T-helper 2 cell treated with Interferon-gamma antibody and Interleukin-4, amounts not matched to agents 5 μg/mL and 100 μg/mL, for 36 hours (primary cell): ENCODE data around the gene FBXW4.
"Not testable (repeated sequence)": the region's sequence is repeated elsewhere in the genome, so short reads cannot be mapped to it uniquely, and the experiment has no call there.

Experiments
- DNase-seq: peaks from one replicate; pipeline ENCODE4 v3.0.0; 2021; ENCODE audit warnings: low spot score
- H3K27ac Mint-ChIP-seq: one replicate; pipeline ENCODE4 v1.8.0; 2021; ENCODE audit warnings: mild to moderate bottlenecking, mixed read lengths
- H3K27me3 Mint-ChIP-seq: one replicate; pipeline ENCODE4 v1.8.0; 2021; ENCODE audit warnings: low read depth, mixed read lengths
- H3K36me3 Mint-ChIP-seq: one replicate; pipeline ENCODE4 v1.8.0; 2021; ENCODE audit warnings: low read depth, mixed read lengths
- H3K4me1 Mint-ChIP-seq: one replicate; pipeline ENCODE4 v1.8.0; 2021; ENCODE audit warnings: low read depth, mixed read lengths
- H3K4me3 Mint-ChIP-seq: one replicate; pipeline ENCODE4 v1.8.0; 2022; ENCODE audit warnings: mild to moderate bottlenecking, moderate library complexity, mixed read lengths
- H3K9me3 Mint-ChIP-seq: one replicate; pipeline ENCODE4 v1.8.0; 2021; ENCODE audit warnings: mixed read lengths

FBXW4 gene

GRCh38 chr10:101658975-101659374, 36.0 kb downstream of the FBXW4 start:
- Mint-ChIP-seq H3K36me3 (peaks cover 33% of the 10 kb centered on the region), H3K27ac (no peak overlapping the region), H3K4me1 (no peaks in the 10 kb centered on the region), H3K9me3 (no peaks in the 10 kb centered on the region), H3K4me3 (no peak overlapping the region), H3K27me3 (no peaks in the 10 kb centered on the region)
- DNase-seq, result no peak

- H3K27ac Mint-ChIP-seq, result no peak overlapping the region
- no peak overlapping the region for H3K4me3 Mint-ChIP-seq
- DNase-seq, result no peak
- no peaks in the 10 kb centered on the region for H3K27me3 Mint-ChIP-seq
- H3K4me1 Mint-ChIP-seq, result no peaks in the 10 kb centered on the region
- no peaks in the 10 kb centered on the region for H3K9me3 Mint-ChIP-seq
- peaks cover 23% of the 10 kb centered on the region for H3K36me3 Mint-ChIP-seq
Measured at GRCh38 chr10:101656890-101657289, 38.1 kb downstream of the FBXW4 start.

- Mint-ChIP-seq H3K4me1 (no peaks in the 10 kb centered on the region), H3K9me3 (no peaks in the 10 kb centered on the region), H3K36me3 (peaks cover 26% of the 10 kb centered on the region), H3K27me3 (no peaks in the 10 kb centered on the region), H3K4me3 (no peak overlapping the region), H3K27ac (no peak overlapping the region)
- no peak for DNase-seq
Measured at GRCh38 chr10:101655570-101655969, 39.4 kb downstream of the FBXW4 start.

DNA sequence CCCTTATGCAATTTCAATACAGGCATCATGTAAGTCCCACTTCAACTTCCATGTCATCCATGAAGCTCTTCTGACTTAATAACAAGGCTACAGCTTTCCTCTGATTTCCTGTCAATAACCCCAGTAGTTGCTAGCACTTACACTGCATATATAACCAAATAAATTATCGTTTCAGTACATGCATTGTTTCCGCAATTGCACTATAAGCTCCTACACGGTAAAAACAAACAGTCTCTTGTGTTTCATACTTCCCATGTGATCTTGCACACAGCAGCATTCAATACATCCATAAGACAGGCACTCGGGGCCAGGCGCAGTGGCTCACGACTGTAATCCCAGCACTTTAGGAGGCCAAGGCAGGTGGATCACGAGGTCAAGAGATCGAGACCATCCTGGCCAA, 41.4 kb downstream of the FBXW4 start:
- H3K36me3 Mint-ChIP-seq, result peaks cover 27% of the 10 kb centered on the region

GRCh38 chr10:101651336-101651735, 43.6 kb downstream of the FBXW4 start:
- no peak overlapping the region for H3K4me3 Mint-ChIP-seq
- no peaks in the 10 kb centered on the region for H3K9me3 Mint-ChIP-seq
- no peak overlapping the region for H3K27ac Mint-ChIP-seq
- no peak for DNase-seq
- H3K27me3 Mint-ChIP-seq, result no peaks in the 10 kb centered on the region
- peaks cover 20% of the 10 kb centered on the region for H3K36me3 Mint-ChIP-seq
- no peaks in the 10 kb centered on the region for H3K4me1 Mint-ChIP-seq

More for the DNA sequence above, 41.4 kb downstream of the FBXW4 start:
- no peak overlapping the region for H3K27ac Mint-ChIP-seq
- no peaks in the 10 kb centered on the region for H3K9me3 Mint-ChIP-seq
- H3K4me3 Mint-ChIP-seq, result no peak overlapping the region
- no peak for DNase-seq
- no peaks in the 10 kb centered on the region for H3K27me3 Mint-ChIP-seq
- H3K4me1 Mint-ChIP-seq, result no peaks in the 10 kb centered on the region

DNA sequence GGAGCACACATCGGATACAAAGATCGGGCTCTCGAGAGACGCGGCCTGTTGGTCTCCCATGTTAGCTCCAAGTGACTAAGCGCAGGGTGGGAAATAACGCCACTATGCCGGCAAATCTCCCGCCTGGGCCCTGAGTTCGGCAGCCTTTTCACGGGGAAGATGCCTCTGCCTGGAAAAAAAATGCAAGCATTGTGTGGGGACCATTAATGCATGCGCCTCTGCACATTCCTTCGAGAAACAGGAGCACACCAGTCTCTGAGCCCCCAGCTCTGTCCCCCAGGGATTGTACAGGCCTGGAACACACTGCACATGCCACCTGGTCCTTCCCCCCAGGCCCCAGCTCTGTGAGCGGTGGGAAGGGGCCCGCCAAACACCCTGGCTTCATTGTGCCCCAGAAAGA, 44.1 kb downstream of the FBXW4 start:
- H3K27ac Mint-ChIP-seq, result no peak overlapping the region
- DNase-seq, result no peak
- H3K27me3 Mint-ChIP-seq, result no peaks in the 10 kb centered on the region
- H3K4me3 Mint-ChIP-seq, result no peak overlapping the region
- H3K9me3 Mint-ChIP-seq, result no peaks in the 10 kb centered on the region
- H3K36me3 Mint-ChIP-seq, result peaks cover 18% of the 10 kb centered on the region
- H3K4me1 Mint-ChIP-seq, result no peaks in the 10 kb centered on the region

GRCh38 chr10:101649525-101650085, 45.4 kb downstream of the FBXW4 start:
- no peak overlapping the region for H3K27ac Mint-ChIP-seq
- H3K9me3 Mint-ChIP-seq, result no peaks in the 10 kb centered on the region
- H3K4me3 Mint-ChIP-seq, result no peak overlapping the region
- H3K27me3 Mint-ChIP-seq, result no peaks in the 10 kb centered on the region
- DNase-seq, result no peak
- peaks cover 12% of the 10 kb centered on the region for H3K36me3 Mint-ChIP-seq
- H3K4me1 Mint-ChIP-seq, result no peaks in the 10 kb centered on the region

DNA sequence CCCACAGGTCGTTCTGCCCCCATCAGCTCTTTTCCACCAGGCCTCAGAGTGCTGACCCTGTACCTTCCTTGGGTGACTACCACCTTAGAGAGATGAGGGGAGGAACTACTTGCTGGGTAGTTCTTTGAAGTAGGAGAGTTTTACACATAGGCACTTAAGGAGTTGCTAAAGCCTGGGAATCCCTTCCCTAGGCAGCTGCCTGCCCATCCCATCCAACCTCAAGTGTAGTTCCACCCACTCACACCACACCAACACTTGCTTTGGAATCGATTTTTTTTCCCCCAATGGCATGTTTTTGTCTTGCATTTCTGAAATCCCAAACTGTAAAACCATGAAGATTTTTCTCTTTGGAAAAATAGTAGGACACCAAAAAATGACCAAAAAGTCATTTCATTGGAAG, 47.7 kb downstream of the FBXW4 start:
- Mint-ChIP-seq H3K27me3 (no peaks in the 10 kb centered on the region), H3K4me1 (no peaks in the 10 kb centered on the region), H3K36me3 (peaks cover 15% of the 10 kb centered on the region), H3K27ac (no peak overlapping the region), H3K4me3 (no peak overlapping the region), H3K9me3 (no peaks in the 10 kb centered on the region)
- no peak for DNase-seq

- Mint-ChIP-seq H3K27me3 (no peaks in the 10 kb centered on the region), H3K4me3 (no peak overlapping the region), H3K9me3 (no peaks in the 10 kb centered on the region), H3K4me1 (no peaks in the 10 kb centered on the region), H3K36me3 (peaks cover 13% of the 10 kb centered on the region), H3K27ac (no peak overlapping the region)
- no peak for DNase-seq
Measured at GRCh38 chr10:101646364-101646763, 48.6 kb downstream of the FBXW4 start.

DNA sequence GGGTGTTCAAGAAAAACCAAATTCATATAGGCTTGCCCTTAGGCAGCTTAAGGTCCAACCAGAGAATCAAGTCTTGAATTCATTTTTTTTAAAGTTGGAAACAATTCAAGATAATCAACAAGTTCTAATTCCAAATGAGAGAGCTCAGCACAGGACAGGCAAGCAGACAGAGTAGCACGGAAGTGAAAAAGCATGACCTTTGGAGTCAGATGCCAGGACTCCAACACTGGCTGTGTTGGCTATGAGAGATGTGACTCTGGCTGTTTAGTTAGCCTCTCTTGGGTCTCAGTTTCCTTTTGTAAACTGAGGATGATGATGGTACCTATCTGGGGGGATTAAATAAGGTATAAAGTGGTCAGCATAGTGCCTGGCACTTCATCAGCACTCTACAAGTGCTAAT, 49.3 kb downstream of the FBXW4 start:
- Mint-ChIP-seq H3K36me3 (peaks cover 14% of the 10 kb centered on the region), H3K4me1 (no peaks in the 10 kb centered on the region), H3K4me3 (no peak overlapping the region), H3K9me3 (no peaks in the 10 kb centered on the region), H3K27me3 (no peaks in the 10 kb centered on the region), H3K27ac (no peak overlapping the region)
- no peak for DNase-seq

DNA sequence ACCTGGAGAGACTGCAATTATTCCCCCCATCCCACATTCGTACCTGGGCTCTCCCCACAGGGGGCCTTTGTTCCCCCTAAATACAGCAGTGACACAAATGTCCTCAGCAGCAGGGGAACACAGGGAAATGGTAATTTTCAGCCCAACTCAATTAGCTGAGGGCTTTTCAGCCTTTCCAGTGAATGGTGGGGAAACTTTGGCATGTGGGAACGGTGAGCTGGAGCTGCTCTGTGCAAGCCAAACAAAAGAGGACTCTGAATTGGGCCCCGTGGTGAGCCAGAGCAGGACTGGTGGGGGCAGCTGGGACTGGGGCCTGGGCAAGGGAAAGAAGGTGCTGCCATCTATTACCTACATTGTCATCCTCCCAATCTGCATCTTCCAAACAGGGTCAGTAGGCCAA, 51.0 kb downstream of the FBXW4 start:
- Mint-ChIP-seq H3K36me3 (peaks cover 20% of the 10 kb centered on the region), H3K9me3 (no peaks in the 10 kb centered on the region), H3K27me3 (no peaks in the 10 kb centered on the region), H3K4me3 (no peak overlapping the region), H3K4me1 (no peaks in the 10 kb centered on the region), H3K27ac (no peak overlapping the region)
- no peak for DNase-seq

DNA sequence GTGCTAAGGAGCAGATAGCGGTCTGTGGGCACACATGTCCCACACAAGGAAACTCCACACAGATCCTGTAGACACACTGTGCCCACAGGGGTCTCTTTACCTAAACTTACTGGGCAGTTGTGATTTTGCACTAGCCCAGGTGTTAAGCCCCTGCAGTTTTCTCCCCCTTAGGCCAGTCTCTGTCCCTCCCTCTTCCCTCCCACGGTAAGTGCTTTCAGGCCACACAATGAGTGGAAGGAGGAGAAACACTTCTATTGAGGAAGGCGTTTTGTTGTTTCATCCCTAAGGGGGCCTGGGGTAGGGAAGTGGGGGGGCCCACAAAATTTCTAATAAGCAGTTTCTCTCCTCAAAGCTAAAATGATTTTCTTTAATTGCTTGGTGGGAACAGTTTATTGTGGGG, 51.4 kb downstream of the FBXW4 start:
- Mint-ChIP-seq H3K36me3 (peaks cover 17% of the 10 kb centered on the region), H3K4me3 (no peak overlapping the region), H3K4me1 (no peaks in the 10 kb centered on the region), H3K9me3 (no peaks in the 10 kb centered on the region), H3K27ac (no peak overlapping the region), H3K27me3 (no peaks in the 10 kb centered on the region)
- no peak for DNase-seq

GRCh38 chr10:101639141-101639900, 55.6 kb downstream of the FBXW4 start:
- no peak overlapping the region for H3K27ac Mint-ChIP-seq
- no peaks in the 10 kb centered on the region for H3K4me1 Mint-ChIP-seq
- H3K4me3 Mint-ChIP-seq, result no peak overlapping the region

GRCh38 chr10:101633510-101633909, 61.5 kb downstream of the FBXW4 start:
- H3K4me1 Mint-ChIP-seq, DNase-seq, H3K4me3 Mint-ChIP-seq, H3K27ac Mint-ChIP-seq, H3K27me3 Mint-ChIP-seq, H3K9me3 Mint-ChIP-seq: not testable (repeated sequence)
- peaks cover 21% of the 10 kb centered on the region for H3K36me3 Mint-ChIP-seq

More at GRCh38 chr10:101639141-101639900, 55.6 kb downstream of the FBXW4 start:
- no peak for DNase-seq
- Mint-ChIP-seq H3K36me3 (peaks cover 28% of the 10 kb centered on the region), H3K9me3 (no peaks in the 10 kb centered on the region), H3K27me3 (no peaks in the 10 kb centered on the region)
